ENCODE measurements around the gene OR52E1.
"Not testable (repeated sequence)": the region's sequence is repeated elsewhere in the genome, so short reads cannot be mapped to it uniquely, and the experiment has no call there.

Gene OR52E1

DNA sequence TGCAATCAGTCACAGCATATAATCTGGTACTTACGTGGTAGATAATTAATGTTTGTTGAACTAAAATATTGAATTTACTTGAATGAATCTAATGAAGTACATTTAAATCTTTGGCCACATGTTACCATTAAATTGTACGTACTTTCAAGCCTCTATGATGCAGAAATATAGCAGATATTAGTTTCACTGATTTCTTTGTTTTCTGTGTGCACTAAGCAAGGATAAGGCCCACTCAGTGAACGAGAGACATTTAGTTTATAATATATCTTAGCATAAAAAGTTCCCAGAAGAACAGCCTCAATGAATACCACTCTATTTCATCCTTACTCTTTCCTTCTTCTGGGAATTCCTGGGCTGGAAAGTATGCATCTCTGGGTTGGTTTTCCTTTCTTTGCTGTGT lies at the start of gene OR52E1:
OR52E1 (plus strand) TSS at position 301 of the 400 bp plus-strand sequence.
- DNase-seq = no peak

DNA sequence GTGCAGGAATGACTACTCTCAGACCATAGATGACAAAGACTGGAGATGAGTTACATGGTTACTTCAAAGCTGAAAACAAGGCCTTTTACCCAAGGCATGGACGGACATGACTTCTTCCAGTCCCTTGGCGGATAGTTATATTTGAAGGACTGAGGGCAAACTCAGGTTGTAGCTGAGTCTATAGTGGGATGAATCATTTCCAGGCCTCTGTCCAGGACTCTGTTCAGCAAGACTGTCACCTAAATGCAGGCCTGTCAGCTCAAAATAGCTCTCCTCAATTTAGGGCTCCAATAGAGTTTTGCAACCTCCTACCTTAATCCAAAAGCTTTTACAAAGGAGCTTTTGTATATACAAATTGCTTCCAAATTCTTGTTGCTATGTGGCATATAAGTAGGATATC lies 47.4 kb upstream of the OR52E1 start:
- no peak for DNase-seq

DNA sequence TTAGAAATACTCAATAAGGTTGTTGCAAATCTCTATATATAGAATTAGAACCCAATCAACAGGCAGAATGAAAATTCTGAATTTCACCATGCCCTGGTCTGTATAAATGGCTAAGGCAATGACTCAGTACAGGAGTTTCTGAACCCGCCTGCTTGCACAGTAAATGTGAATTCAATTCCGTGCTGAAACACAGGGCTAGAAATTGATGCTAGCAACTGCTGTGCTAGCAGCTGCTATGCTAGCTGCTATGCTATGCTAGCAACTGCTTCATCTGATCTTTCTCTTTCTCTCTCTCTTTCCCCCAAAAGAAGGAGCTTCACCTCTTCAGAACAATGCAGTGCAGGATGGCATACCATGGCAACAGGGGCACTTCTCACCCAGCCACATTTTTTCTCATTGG lies 32.7 kb upstream of the OR52E1 start:
- no peak for DNase-seq

DNA sequence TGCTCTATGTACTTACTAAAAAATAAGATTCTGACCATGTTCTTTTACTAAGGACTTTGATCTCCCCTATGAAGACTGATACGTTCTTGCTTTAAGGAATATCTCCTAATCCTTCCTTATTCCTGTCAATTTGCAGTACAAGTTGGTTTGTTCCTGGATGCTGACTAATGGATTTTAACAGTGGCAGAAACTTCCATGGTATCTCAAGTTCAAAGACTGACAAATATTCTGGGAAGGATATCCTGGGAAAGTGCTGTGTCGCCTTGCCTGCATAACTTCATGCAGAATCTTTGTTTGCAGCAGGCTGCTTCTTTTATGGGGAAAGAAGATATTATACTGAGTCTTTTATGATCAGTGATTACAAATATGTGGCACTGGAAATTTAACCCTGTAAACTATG lies 31.4 kb upstream of the OR52E1 start:
- DNase-seq = no peak

DNA sequence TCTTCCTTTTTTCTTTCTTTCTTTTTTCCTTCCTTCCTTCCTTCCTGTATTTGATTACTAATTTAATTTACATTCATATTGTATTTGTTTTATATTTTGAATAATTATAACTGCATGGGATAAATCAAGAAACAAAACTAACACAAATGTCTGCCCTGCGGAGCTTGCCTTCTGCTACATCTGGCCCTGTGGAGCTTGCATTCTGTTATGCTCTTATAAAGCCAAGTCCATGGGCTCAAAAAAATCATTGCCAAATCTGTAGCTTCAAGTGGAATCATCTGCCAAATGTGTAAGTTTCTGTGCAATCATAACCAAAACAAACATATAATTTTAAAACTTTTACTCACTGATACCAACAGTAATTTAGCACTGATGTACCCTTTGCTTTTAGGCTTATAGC lies 31.0 kb upstream of the OR52E1 start:
- no peak for DNase-seq

DNA sequence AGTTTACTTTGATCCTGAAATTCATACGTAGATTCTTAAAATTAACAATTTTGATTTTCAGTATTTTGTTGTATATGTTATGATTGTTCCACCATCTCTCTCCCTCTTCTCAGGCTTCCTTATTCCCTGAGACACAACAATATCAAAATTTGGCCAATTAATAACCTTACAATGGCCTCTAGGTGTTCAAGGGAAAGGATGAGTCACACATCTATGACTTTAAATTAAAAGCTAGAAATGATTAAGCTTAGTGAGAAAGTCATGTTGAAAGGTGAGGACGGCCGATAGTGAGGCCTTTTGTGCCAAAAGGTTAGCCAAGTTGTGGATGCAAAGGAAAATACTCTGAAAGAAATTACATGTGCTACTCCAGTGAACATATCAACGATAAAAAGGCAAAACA lies 28.5 kb upstream of the OR52E1 start:
- no peak for DNase-seq

DNA sequence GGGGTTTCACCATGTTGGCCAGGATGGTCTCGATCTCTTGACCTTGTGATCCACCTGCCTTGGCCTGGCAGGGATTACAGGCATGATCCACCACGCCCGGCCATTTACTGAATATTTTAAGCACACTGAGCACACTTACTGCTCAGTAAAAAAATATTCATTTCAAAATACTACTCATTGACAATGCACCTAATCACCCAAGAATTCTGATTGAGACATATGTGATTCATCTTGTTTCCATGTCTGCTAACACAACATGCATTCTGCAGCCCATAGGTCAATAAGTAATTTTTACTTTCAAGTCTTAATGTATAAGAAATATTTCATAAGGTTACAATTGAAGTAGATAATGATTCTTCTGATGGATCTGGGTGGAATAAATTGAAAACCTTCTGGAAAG lies 27.3 kb upstream of the OR52E1 start:
- no peak for DNase-seq

DNA sequence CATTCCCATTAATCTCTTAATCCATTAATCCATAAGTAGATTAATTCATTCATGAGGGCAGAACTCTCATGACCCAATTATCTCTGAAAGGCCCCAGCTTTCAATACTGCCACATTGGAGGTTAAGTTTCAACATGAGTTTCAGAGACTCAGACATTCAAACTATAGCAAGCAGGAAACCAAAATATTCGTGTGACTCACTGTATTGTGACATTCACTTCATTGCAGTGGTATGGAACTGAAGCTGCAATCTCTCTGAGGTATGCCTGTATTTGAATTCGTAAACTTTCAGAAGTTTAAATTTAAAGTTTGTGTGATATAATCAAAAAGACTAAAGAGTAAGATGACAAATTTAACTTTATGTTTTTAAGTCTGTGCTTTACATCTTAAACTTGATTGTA lies 26.0 kb upstream of the OR52E1 start:
- DNase-seq = no peak

DNA sequence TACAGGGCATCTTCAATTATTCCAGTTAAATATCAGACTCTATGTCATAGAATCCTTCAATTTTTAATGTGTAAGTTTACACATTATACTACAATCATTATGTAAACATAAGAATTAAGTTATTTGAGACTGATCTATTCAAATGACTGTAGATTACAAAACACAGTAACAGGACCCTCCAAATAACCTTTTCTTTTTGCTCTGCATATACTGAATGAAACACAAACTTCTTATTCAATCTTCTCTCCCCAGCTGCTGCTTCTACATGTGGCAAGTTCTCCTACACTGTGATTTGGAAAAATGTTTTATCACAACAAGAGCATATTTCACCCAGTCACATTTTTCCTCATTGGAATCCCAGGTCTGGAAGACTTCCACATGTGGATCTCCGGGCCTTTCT lies 23.1 kb upstream of the OR52E1 start, which contains the start of gene OR52J3:
OR52J3 (plus strand) TSS at position 301 of the 400 bp plus-strand sequence; CDS start at position 301, 0 bp downstream.
- no peak for DNase-seq

DNA sequence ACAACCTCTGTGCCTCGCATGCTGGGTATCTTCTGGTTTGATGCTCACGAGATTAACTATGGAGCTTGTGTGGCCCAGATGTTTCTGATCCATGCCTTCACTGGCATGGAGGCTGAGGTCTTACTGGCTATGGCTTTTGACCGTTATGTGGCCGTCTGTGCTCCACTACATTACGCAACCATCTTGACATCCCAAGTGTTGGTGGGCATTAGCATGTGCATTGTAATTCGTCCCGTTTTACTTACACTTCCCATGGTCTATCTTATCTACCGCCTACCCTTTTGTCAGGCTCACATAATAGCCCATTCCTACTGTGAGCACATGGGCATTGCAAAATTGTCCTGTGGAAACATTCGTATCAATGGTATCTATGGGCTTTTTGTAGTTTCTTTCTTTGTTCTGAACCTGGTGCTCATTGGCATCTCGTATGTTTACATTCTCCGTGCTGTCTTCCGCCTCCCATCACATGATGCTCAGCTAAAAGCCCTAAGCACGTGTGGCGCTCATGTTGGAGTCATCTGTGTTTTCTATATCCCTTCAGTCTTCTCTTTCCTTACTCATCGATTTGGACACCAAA lies 22.5 kb upstream of the OR52E1 start:
- no peak for DNase-seq

DNA sequence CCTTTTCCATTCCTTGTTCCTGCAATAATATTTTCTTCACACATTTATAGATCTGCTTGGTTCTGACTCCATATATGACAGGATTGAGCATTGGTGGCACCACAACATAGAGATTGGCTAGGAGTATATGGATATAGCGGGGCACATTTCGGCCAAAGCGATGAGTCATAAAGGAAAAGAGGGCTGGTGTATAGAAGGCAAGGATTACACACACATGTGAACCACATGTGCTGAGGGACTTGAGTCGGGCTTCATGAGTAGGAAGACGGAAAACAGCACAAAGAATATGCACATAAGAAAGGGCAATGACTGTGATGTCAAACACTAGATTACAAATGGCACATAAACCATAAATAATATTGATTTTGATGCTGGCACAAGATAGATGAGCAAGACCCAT lies 10.7 kb upstream of the OR52E1 start:
- not testable (repeated sequence) for DNase-seq

DNA sequence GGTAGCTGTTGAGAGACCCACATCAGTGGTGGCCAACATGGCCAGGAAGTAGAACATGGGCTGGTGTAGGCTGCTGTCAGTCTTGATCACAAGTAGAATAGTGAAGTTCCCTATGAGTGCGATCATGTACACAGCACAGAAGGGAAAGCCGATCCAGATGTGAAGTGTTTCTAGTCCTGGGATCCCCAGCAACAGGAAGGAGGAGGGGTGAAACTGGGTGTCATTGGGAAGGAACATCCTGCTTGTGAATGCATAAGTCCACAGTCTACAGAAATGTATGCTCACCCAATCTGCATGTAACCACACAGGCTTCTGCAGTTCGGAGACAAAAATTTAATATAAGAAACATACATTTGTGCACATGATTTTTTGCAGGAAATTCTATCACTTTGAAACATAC lies 10.0 kb upstream of the OR52E1 start, which contains the start of gene OR52E2:
OR52E2 (minus strand) TSS at position 237 of the 400 bp plus-strand sequence; CDS start at position 237, 0 bp downstream.
- no peak for DNase-seq

DNA sequence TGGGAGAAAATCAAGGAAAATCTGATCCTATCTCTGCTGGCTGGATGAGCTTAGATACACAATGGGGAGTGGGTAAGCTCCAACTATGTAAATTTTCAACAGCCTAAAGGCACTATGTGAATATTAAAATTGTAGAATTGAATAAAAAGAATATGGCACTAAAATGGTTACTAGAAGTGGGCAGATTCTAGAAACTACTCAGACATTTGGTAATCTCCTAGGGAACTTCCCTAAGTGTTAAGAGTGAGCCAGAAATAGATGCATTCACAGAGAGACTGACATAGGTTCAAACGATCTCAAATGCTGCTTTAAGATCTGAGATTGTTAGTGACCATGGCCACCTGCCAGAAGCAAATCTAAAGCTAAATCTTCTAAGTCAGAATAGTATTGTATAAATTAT lies 4.3 kb upstream of the OR52E1 start:
- DNase-seq = no peak

DNA sequence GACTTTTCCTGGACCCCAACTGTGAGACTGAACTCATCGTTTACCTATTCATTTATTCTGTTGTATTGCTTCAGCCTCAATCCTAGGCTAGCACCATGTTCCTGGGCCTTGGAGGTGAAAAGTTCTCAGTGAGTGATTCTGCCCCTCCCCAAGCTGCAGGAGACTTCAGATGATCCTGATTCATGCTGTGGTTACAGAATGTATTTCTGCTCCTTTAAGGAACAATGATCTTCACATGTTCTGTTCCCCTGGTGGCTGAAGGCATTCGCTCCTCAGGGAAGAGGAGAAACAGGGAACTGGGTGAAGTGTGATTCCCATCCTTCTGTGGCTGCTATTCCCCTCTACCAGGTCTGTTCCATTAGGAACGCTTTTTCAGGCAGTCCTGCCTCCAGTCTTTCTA lies 2.4 kb downstream of the OR52E1 start:
- DNase-seq = no peak

DNA sequence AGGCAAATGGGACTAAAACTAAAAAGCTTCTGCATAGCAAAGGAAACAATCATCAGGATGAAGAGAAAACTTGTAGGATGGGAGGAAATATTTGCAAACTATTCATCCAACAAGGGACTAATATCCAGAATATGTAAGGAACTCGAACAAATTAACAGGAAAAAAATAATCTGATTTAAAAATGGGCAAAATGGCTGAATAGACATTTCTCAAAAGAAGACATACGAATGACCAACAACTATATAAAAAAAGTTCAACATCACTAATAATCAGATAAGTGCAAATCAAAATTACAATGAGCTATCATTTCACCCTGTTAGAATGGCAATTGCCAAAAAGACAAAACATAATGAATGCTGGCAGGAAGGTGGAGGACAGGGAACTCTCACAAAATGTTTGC lies 12.0 kb downstream of the OR52E1 start:
- no peak for DNase-seq

DNA sequence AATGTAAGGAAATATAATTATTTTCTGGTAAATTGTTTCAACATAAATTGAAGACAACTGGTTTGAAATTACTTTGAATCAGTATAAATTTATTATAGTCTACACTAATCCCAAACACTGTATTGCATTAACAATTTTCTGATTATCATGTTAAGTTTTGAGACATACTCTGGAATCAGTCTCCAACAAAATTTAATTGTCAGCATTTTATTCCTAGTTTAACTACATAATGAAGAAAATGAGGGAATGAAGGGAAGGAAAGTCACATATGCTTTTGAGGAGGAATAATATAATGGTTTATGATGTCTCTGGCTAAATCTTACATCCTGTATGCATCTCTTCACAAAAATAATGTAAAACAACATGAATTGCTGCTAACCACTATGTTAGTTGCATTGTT lies 14.2 kb downstream of the OR52E1 start:
- no peak for DNase-seq

DNA sequence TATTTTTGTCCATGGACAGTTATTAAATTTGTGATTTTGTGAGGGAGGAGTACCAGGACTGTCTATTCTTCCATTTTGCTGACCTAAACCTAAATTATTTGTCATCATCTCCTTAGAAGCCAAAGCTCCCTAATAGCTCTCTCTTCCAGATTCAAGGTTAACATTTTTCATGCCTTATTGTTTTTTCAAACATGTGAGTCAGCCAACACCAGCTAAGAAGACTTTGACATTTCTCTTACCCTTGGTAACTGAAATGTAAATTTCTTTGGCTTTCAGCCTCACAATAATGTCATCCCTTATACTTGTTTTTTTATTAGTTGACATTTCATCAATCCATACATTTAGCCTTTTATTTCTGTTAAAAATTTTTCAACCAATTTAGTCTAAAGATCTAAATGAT lies 19.2 kb downstream of the OR52E1 start:
- no peak for DNase-seq

DNA sequence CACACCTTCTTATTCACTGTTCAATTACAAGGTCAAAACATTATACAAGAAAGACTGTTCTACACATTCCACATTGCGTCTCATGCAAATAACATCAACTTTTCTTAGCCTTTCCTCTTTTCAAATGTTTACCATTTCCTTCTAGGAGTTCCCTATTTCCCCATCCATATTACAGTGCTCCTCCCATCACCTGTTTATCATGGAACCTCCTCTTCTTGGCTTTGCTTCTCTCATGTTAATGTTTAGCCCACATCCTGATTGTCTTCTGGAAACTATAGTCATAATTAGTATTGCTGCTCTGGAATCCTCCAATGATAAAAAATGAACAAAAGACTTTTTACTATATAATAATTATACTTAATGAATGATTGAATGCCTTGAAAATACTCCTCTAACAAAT lies 21.3 kb downstream of the OR52E1 start:
- no peak for DNase-seq

DNA sequence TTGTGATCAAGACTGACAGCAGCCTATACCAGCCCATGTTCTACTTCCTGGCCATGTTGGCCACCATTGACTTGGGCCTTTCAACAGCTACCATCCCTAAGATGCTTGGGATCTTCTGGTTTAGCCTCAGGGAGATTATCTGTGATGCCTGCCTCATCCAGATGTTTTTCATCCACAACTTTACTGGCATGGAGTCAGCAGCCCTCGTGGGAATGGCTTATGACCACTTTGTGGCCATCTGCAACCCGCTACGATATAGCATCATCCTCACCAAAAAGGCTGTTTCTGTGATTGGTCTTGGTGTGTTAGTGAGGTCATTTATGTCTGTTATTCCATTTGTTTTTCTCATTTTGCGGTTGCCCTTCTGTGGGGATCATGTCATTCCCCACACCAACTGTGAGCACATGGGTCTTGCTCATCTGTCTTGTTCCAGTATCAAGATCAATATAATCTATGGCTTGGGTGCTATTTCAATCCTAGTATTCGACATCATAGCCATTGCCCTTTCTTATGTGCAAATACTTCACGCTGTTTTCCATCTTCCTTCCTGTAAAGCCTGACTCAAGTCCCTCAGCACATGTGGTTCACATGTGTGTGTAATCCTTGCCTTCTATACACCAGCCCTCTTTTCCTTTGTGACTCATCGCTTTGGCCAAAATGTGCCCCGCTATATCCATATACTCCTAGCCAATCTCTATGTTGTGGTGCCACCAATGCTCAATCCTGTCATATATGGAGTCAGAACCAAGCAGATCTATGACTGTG lies 23.6 kb downstream of the OR52E1 start:
- DNase-seq = no peak

DNA sequence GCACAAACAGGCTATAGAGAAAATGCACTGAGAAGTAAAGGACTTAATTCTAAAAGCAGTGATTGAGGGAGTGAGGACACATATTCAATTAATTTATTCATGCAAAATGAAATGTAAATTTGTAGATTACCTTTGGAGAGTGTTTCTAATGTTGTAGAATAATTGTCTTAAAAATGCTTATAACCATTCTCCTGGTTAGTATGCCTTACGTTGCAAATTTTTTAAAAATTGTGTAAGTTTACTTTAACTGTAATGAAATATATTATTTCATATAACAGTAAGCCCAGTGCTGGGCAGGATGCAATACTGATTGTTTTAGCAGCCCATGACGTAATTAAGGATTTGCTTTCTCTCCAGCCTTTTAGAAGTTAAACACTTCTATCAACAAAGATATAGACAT lies 26.6 kb downstream of the OR52E1 start:
- no peak for DNase-seq

DNA sequence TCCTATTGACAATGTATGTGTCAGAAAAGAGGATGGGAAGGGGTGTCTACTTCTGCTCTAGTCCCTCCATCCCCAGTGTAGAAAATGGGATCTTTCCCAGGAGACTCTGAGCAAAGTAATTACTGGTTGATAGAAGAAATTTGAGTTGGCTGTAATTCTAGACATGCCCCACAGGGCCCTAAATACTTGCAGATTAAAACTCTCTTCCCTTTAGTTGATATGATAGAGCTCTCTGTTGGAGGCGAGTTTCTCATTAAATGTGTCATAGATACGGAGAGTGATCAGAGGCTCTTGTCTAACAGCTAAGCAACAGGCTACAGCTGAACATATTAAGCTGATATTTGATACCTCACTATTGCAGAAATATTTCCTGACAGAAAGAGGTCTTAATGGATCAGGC lies 32.9 kb downstream of the OR52E1 start:
- DNase-seq = no peak

DNA sequence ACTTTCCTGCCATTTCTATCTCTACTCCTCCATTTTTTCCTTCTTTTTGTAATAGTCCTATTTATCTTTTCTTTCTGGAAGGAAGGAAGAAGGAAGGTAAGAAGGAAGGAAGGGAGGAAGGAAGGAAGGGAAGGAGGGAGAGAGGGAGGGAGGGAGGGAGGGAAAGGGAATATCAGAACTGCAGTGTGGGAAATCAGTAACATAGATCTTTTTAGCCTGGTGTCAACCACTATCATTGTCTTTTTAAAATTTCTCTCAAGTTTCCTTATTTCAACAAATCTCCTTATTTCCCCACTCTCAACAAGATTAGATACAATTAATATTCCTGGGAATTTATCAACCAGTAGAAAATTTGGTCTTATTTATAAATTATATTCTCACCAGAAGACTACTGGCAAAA lies 33.7 kb downstream of the OR52E1 start:
- DNase-seq = no peak

DNA sequence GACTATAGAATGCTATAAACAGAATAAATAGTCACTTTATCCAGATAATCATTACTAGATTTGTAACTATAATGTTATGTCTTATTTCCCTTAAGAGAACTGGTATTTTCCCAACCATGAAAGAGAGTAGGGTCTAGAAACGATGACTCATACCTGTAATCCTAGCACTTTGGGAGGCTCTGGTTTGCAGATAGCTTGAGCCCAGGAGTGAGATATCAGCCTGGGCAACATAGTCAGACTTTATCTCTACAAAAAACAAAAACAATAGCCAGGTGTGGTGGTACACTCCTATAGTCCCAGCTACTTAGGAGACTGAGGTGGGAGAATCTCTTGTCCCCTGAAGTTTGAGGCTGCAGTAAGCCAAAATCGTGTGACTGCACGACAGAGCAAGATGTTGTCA lies 37.9 kb downstream of the OR52E1 start:
- DNase-seq = no peak

DNA sequence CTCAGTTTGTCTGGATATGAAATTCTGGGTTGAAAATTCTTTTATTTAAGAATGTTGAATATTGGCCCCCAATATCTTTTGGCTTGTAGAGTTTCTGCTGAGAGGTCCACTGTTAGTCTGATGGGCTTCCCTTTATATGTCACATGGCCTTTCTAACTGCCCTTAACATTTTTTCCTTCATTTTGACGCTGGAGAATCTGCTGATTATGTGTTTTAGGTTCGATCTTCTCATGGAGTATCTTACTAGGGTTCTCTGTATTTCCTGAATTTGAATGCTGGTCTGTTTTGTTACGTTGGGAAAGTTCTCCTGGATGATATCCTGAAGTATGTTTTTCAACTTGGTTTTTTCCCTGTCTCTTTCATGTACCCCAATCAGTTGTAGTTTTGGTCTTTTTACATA lies 46.0 kb downstream of the OR52E1 start:
- DNase-seq = no peak

DNA sequence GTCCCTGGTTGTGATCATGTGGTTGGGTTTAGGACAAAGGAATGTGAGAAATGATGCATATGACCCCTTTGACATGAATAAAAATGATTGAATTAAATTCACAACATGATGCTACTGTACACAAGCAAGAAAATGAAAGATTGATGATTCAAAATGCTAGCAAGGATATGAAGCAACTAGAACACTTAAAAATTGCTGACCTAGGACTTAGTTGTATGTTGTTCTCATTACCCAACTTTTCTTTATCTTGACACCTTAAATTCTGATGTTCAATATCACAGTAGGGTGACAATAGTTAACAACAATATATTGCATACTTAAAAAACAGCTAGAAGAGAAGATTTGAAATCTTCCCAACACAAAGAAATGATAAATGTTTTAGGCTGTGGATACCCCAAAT lies 48.2 kb downstream of the OR52E1 start:
- DNase-seq = no peak
